ENCODE data around the gene SCYGR5. TPM values are rescaled to one million over a fixed set of nuclear protein-coding genes. Genes with fewer than 3 reads are reported as not detected.

The SCYGR5 gene
- polyA plus RNA-seq, 1 donor (not counting 4 experiments of a cell fraction or from before 2014, with no cell fraction given), result not detected

GRCh38 chr2:227653419-227653818 lies 13.2 kb upstream of the SCYGR5 start:
- Histone ChIP-seq H3K4me1 (ENCODE audit: control insufficient read depth, extremely low read depth, insufficient read depth, low read length) (peaks cover 3% of the 10 kb centered on the region), H3K27ac (ENCODE audit: control insufficient read depth, insufficient read depth, low read length) (no peak overlapping the region), H2AFZ (ENCODE audit: control insufficient read depth, low read length) (no peak overlapping the region), H3K9me1 (ENCODE audit: control insufficient read depth, extremely low read depth, insufficient read depth, low read length) (no peaks in the 10 kb centered on the region), H3K79me2 (ENCODE audit: control insufficient read depth, insufficient read depth, low read length) (no peaks in the 10 kb centered on the region), H3K4me2 (ENCODE audit: control insufficient read depth, extremely low read depth, insufficient read depth, low read depth, low read length) (no peak overlapping the region), H3K9ac (ENCODE audit: control insufficient read depth, extremely low read depth, insufficient read depth, low read length) (no peak overlapping the region), H3K36me3 (ENCODE audit: control insufficient read depth in 2 of 2, extremely low read depth in 1 of 2, insufficient read depth in 2 of 2, low read length in 2 of 2) (no peaks in the 10 kb centered on the region), H3K9me3 (ENCODE audit: control insufficient read depth, low read depth, low read length) (no peaks in the 10 kb centered on the region), H3K4me3 (ENCODE audit: control insufficient read depth in 2 of 3, extremely low read depth in 1 of 3, insufficient read depth in 2 of 3, low read depth in 1 of 3, low read length in 3 of 3) (no peak overlapping the region), H3K27me3 (ENCODE audit: control insufficient read depth, extremely low read depth, insufficient read depth, low read length) (no peaks in the 10 kb centered on the region), H4K20me1 (ENCODE audit: control insufficient read depth, extremely low read depth, insufficient read depth, low read length) (no peaks in the 10 kb centered on the region)
- TF ChIP-seq CTCF (optimal IDR thresholded peaks at IDR 0.05 in 1 of 3, IDR thresholded peaks at IDR 0.05 in 1 of 3, conservative IDR thresholded peaks at IDR 0.05 in 1 of 3; ENCODE audit: extremely low read depth in 1 of 3, insufficient read depth in 2 of 3, low read length in 3 of 3) (no peak), EZH2 (IDR thresholded peaks at IDR 0.05; ENCODE audit: low read length) (no peak)
- dilution Hi-C loops (cut with MboI; ENCODE audit: extremely low pct_ligation_motif_present, low sequenced_read_pairs), result no loop called here
- DNase-seq (ENCODE audit: low read depth, low spot score) (no peak), FAIRE-seq (no peak)

- H3K36me3 ChIP-seq (ENCODE audit: control insufficient read depth in 2 of 2, extremely low read depth in 1 of 2, insufficient read depth in 2 of 2, low read length in 2 of 2), result no peaks in the 10 kb centered on the region
- H4K20me1 ChIP-seq (ENCODE audit: control insufficient read depth, extremely low read depth, insufficient read depth, low read length), result no peaks in the 10 kb centered on the region
- dilution Hi-C loops (cut with MboI; ENCODE audit: extremely low pct_ligation_motif_present, low sequenced_read_pairs), result no loop called here
- H3K9me1 ChIP-seq (ENCODE audit: control insufficient read depth, extremely low read depth, insufficient read depth, low read length), result no peaks in the 10 kb centered on the region
- H3K4me1 ChIP-seq (ENCODE audit: control insufficient read depth, extremely low read depth, insufficient read depth, low read length), result peaks cover 3% of the 10 kb centered on the region
- no peak for TF ChIP-seq EZH2 (IDR thresholded peaks at IDR 0.05; ENCODE audit: low read length)
- no peak for TF ChIP-seq CTCF (optimal IDR thresholded peaks at IDR 0.05 in 1 of 3, IDR thresholded peaks at IDR 0.05 in 1 of 3, conservative IDR thresholded peaks at IDR 0.05 in 1 of 3; ENCODE audit: extremely low read depth in 1 of 3, insufficient read depth in 2 of 3, low read length in 3 of 3)
- DNase-seq (ENCODE audit: low read depth, low spot score), result no peak
- H2AFZ ChIP-seq (ENCODE audit: control insufficient read depth, low read length), result no peak overlapping the region
- no peak overlapping the region for H3K4me3 ChIP-seq (ENCODE audit: control insufficient read depth in 2 of 3, extremely low read depth in 1 of 3, insufficient read depth in 2 of 3, low read depth in 1 of 3, low read length in 3 of 3)
- no peaks in the 10 kb centered on the region for H3K9me3 ChIP-seq (ENCODE audit: control insufficient read depth, low read depth, low read length)
- no peak overlapping the region for H3K9ac ChIP-seq (ENCODE audit: control insufficient read depth, extremely low read depth, insufficient read depth, low read length)
- no peak overlapping the region for H3K4me2 ChIP-seq (ENCODE audit: control insufficient read depth, extremely low read depth, insufficient read depth, low read depth, low read length)
- FAIRE-seq, result no peak
- no peaks in the 10 kb centered on the region for H3K79me2 ChIP-seq (ENCODE audit: control insufficient read depth, insufficient read depth, low read length)
- no peak overlapping the region for H3K27ac ChIP-seq (ENCODE audit: control insufficient read depth, insufficient read depth, low read length)
- no peaks in the 10 kb centered on the region for H3K27me3 ChIP-seq (ENCODE audit: control insufficient read depth, extremely low read depth, insufficient read depth, low read length)
These were observed 12.2 kb upstream of the SCYGR5 start for GRCh38 chr2:227654426-227654825.
